ENCODE measurements around the gene CASTOR1. TPM values are rescaled to one million over a fixed set of nuclear protein-coding genes. Genes with fewer than 3 reads are reported as not detected.

The CASTOR1 gene
- total RNA-seq, 2 donors from 2014 or later = 27.2 to 33.2 TPM

- H3K4me3 ChIP-seq = no peak overlapping the region
- peak overlapping the region; percentile 88 to 95 for H3K27ac ChIP-seq
- TF ChIP-seq POLR2AphosphoS5 (IDR thresholded peaks at IDR 0.05) (no peak), POLR2A (IDR thresholded peaks at IDR 0.05) (no peak)
- TF ChIP-seq, protein P1, sequence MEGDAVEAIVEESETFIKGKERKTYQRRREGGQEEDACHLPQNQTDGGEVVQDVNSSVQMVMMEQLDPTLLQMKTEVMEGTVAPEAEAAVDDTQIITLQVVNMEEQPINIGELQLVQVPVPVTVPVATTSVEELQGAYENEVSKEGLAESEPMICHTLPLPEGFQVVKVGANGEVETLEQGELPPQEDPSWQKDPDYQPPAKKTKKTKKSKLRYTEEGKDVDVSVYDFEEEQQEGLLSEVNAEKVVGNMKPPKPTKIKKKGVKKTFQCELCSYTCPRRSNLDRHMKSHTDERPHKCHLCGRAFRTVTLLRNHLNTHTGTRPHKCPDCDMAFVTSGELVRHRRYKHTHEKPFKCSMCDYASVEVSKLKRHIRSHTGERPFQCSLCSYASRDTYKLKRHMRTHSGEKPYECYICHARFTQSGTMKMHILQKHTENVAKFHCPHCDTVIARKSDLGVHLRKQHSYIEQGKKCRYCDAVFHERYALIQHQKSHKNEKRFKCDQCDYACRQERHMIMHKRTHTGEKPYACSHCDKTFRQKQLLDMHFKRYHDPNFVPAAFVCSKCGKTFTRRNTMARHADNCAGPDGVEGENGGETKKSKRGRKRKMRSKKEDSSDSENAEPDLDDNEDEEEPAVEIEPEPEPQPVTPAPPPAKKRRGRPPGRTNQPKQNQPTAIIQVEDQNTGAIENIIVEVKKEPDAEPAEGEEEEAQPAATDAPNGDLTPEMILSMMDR (IDR thresholded peaks at IDR 0.05) = no peak
- peaks cover 31% of the 10 kb centered on the region for H3K4me1 ChIP-seq (replicated peaks)
- 91% methylated on average over 7 of the region's 7 CpGs for WGBS
- H3K27me3 ChIP-seq (replicated peaks; ENCODE audit: insufficient read depth) = no peaks in the 10 kb centered on the region
- DNase-seq (ENCODE audit: low spot score) = no peak
- H3K36me3 ChIP-seq = peaks cover 5 to 7% of the 10 kb centered on the region in 2 donors
- no peaks in the 10 kb centered on the region for H3K9me3 ChIP-seq
- intact Hi-C loops (cut with DNase I) = no loop called here
Measured at GRCh38 chr22:30293026-30293425, 3.7 kb upstream of the CASTOR1 start.

DNA sequence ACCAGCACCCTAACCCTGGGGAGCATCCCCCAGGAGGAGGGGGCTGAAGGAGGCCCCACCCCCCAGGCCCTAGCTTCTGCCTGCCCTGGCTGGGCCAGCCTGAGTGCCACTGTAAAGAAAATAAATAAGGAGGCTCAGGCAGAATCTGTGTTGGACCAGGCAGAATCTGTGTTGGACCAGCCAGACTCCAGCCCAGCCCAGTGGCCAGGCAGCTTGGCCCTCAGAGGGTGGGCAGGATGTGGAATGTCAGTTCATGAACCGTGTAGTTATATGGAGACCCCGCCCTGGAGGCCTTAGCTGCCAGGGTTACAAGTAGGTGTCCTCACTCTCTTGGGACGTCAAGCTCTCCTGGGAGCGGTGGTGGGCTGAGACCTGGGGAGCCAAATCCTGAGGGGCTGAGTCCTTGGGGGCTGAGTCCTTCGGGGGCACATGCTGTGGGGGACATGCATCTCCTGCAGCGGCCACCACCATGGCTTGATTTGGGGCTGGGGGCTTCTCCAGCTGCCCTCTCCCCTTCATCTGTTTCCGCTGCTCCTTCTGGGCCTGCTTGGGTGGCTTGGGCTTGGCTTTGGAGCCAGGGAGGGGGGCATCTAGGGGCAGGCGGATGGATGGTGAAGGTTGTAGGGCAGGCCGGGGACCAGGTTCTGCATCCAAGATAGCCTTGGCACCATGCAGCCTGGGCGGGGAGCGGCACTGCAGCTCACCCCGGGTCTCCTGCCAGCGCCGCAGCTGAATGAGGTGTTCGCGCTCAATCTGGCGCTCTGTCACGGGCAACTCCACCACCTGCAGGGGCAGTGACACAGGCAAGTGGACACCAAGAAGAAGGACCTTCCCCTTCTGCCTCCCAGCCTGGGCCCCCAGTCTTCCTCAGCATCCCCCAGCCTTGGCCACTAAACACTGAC is 3.0 kb upstream of the CASTOR1 start:
- Histone ChIP-seq H3K27me3 (replicated peaks; ENCODE audit: insufficient read depth) (no peaks in the 10 kb centered on the region), H3K36me3 (peaks cover 5 to 7% of the 10 kb centered on the region in 2 donors), H3K9me3 (no peaks in the 10 kb centered on the region), H3K27ac (peak overlapping the region; percentile 88 to 95), H3K4me3 (no peak overlapping the region), H3K4me1 (replicated peaks) (peaks cover 24% of the 10 kb centered on the region)
- DNase-seq (ENCODE audit: low spot score) = no peak
- intact Hi-C loops (cut with DNase I) = no loop called here
- TF ChIP-seq POLR2AphosphoS5 (IDR thresholded peaks at IDR 0.05) (no peak), POLR2A (IDR thresholded peaks at IDR 0.05) (no peak)
- TF ChIP-seq, protein P1 (IDR thresholded peaks at IDR 0.05) = no peak
- WGBS = 74% methylated on average over 17 of the region's 18 CpGs

- TF ChIP-seq, protein P1 (IDR thresholded peaks at IDR 0.05) = peak in 1 of 4 experiments; percentile 32
- TF ChIP-seq POLR2A (IDR thresholded peaks at IDR 0.05) (peak; percentile 29), POLR2AphosphoS5 (IDR thresholded peaks at IDR 0.05) (peak; percentile 97)
- DNase-seq (ENCODE audit: low spot score) = peak; percentile 93
- 34% methylated on average over 13 of the region's 13 CpGs for WGBS
- Histone ChIP-seq H3K27ac (peak overlapping the region; percentile 88 to 95), H3K36me3 (peaks cover 5 to 7% of the 10 kb centered on the region in 2 donors), H3K9me3 (no peaks in the 10 kb centered on the region), H3K27me3 (replicated peaks; ENCODE audit: insufficient read depth) (no peaks in the 10 kb centered on the region), H3K4me1 (replicated peaks) (peaks cover 21% of the 10 kb centered on the region), H3K4me3 (no peak overlapping the region)
- intact Hi-C loops (cut with DNase I) = loop anchor here (2.0 kb wide), 1 partner anchor 20 kb away; no protein-coding TSS in a partner anchor
Measured at GRCh38 chr22:30291058-30291892, 2.0 kb upstream of the CASTOR1 start.

DNA sequence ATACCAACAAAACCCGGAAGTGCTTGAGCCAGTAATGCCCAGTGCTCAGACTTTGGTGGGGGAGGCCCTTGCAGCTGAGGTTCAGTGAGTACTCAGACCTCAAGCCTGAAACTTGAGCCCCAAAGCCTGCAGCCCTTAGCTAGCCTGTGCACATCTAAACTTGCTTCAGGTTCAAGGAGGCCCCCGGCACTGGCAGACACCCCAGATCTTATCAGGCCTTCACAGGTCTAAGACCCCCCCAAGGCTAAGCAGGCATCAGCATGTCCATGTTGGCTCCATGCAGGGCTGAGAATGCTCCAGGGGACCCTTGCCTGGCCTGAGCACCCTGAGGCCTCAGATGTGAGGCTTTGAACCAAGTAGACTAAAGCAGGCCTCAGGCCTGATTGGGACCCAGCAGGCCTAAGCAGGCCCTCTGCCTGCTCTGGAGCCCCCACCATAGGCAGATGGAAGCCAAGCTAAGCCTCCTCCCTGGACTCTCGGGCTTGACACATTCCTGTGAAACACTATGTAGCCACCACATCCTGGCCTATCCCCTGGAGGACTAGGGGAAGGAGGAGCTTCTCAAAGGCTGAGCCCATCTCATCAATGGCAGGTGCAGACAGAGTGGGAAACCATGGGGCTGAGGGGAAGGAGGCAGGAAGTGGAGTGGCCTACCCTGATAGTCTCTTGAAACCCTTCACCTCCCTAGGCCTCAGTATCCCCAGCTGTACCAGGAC is 1.2 kb upstream of the CASTOR1 start:
- 15% methylated on average over 2 of the region's 3 CpGs for whole genome bisulfite sequencing
- peaks cover 21% of the 10 kb centered on the region for H3K4me1 ChIP-seq (replicated peaks)
- intact Hi-C loops (cut with DNase I) = loop anchor here (2.0 kb wide), 1 partner anchor 20 kb away; no protein-coding TSS in a partner anchor
- TF ChIP-seq, protein P1 (IDR thresholded peaks at IDR 0.05) = no peak
- TF ChIP-seq POLR2AphosphoS5 (IDR thresholded peaks at IDR 0.05) (no peak), POLR2A (IDR thresholded peaks at IDR 0.05) (no peak)
- peak; percentile 70 for DNase-seq (ENCODE audit: low spot score)
- H3K36me3 ChIP-seq = peaks cover 1 to 5% of the 10 kb centered on the region in 2 donors
- H3K27me3 ChIP-seq (replicated peaks; ENCODE audit: insufficient read depth) = no peaks in the 10 kb centered on the region
- H3K27ac ChIP-seq = peak overlapping the region; percentile 88 to 95
- H3K9me3 ChIP-seq = no peaks in the 10 kb centered on the region
- peak overlapping the region; percentile 51 to 89 for H3K4me3 ChIP-seq
